ENCODE measurements around the gene ARHGEF12.

Gene ARHGEF12

GRCh38 chr11:120404495-120404894, 68.3 kb downstream of the ARHGEF12 start:
- H3K27me3 ChIP-seq (ENCODE audit: insufficient read depth, low read depth) = no peaks in the 10 kb centered on the region
- H3K27ac ChIP-seq = no peak overlapping the region
- no peak overlapping the region for H2AFZ ChIP-seq (ENCODE audit: low read depth)
- H3K9ac ChIP-seq = no peak overlapping the region
- H4K20me1 ChIP-seq (ENCODE audit: insufficient read depth) = peaks cover 37% of the 10 kb centered on the region
- H3K79me2 ChIP-seq (ENCODE audit: insufficient read depth, low read depth) = peaks cover 80% of the 10 kb centered on the region
- TF ChIP-seq, protein P1, sequence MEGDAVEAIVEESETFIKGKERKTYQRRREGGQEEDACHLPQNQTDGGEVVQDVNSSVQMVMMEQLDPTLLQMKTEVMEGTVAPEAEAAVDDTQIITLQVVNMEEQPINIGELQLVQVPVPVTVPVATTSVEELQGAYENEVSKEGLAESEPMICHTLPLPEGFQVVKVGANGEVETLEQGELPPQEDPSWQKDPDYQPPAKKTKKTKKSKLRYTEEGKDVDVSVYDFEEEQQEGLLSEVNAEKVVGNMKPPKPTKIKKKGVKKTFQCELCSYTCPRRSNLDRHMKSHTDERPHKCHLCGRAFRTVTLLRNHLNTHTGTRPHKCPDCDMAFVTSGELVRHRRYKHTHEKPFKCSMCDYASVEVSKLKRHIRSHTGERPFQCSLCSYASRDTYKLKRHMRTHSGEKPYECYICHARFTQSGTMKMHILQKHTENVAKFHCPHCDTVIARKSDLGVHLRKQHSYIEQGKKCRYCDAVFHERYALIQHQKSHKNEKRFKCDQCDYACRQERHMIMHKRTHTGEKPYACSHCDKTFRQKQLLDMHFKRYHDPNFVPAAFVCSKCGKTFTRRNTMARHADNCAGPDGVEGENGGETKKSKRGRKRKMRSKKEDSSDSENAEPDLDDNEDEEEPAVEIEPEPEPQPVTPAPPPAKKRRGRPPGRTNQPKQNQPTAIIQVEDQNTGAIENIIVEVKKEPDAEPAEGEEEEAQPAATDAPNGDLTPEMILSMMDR (conservative IDR thresholded peaks at IDR 0.05; ENCODE audit: low read depth, low read length) = no peak
- H3K4me1 ChIP-seq (ENCODE audit: low read depth, poor library complexity, severe bottlenecking) = peaks cover 27% of the 10 kb centered on the region
- no peaks in the 10 kb centered on the region for H3K36me3 ChIP-seq (ENCODE audit: insufficient read depth)
- no peak overlapping the region for H3K4me2 ChIP-seq
- H3K4me3 ChIP-seq (IDR thresholded peaks at IDR 0.05; ENCODE audit: insufficient read depth, low read depth, low read length) = no peak overlapping the region

GRCh38 chr11:120409655-120410054, 73.4 kb downstream of the ARHGEF12 start:
- TF ChIP-seq, protein P1 (conservative IDR thresholded peaks at IDR 0.05; ENCODE audit: low read depth, low read length) = no peak
- peaks cover 55% of the 10 kb centered on the region for H3K79me2 ChIP-seq (ENCODE audit: insufficient read depth, low read depth)
- H3K4me1 ChIP-seq (ENCODE audit: low read depth, poor library complexity, severe bottlenecking) = peaks cover 5% of the 10 kb centered on the region
- H3K4me2 ChIP-seq = no peak overlapping the region
- no peak overlapping the region for H3K4me3 ChIP-seq (IDR thresholded peaks at IDR 0.05; ENCODE audit: insufficient read depth, low read depth, low read length)
- no peak overlapping the region for H3K9ac ChIP-seq
- no peak overlapping the region for H2AFZ ChIP-seq (ENCODE audit: low read depth)
- H4K20me1 ChIP-seq (ENCODE audit: insufficient read depth) = peaks cover 11% of the 10 kb centered on the region; the same call in 1 of the 2 replicates
- H3K27me3 ChIP-seq (ENCODE audit: insufficient read depth, low read depth) = no peaks in the 10 kb centered on the region
- no peak overlapping the region for H3K27ac ChIP-seq
- H3K36me3 ChIP-seq (ENCODE audit: insufficient read depth) = no peaks in the 10 kb centered on the region

DNA sequence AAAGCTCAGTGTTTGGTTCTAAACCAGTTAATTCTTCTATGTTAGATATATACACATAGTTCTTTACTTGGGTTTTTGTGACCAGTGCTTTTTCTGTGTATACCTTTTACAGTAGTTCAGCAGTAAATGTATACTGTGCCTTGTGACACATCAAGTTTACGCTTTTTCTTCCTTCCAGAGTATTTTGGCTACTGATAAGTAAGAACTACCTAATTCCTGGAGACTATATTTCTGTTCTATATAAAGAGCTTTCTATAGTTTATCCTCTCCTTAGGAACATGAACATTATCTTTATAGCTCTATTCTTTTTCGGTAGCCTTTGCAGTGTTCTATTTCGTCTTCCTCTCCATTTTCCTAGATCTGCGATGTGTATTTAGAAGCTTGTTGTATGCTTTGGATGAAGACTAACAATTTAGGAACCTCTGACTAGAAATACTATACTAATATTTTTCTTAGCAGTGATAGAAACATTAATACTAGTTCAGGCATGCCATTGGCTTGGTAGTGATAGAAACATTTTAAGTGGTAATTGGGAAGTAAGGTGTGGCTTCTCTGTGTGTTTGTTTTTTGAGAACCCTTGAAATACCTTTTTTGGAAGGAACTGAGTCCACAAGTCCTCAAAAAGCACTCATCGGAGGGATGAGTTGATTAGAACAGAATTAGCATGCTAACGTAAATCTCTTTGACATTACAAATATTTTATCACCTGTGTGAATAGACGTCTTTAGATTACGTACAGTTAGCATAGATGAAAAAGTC, 74.6 kb downstream of the ARHGEF12 start:
- Histone ChIP-seq H2AFZ (ENCODE audit: low read depth) (no peak overlapping the region), H3K79me2 (ENCODE audit: insufficient read depth, low read depth) (peaks cover 52% of the 10 kb centered on the region), H3K4me2 (no peak overlapping the region), H3K27me3 (ENCODE audit: insufficient read depth, low read depth) (no peaks in the 10 kb centered on the region), H3K4me1 (ENCODE audit: low read depth, poor library complexity, severe bottlenecking) (peaks cover 5% of the 10 kb centered on the region), H4K20me1 (ENCODE audit: insufficient read depth) (peaks cover 4% of the 10 kb centered on the region; the same call in 1 of the 2 replicates), H3K36me3 (ENCODE audit: insufficient read depth) (no peaks in the 10 kb centered on the region), H3K27ac (no peak overlapping the region), H3K4me3 (IDR thresholded peaks at IDR 0.05; ENCODE audit: insufficient read depth, low read depth, low read length) (no peak overlapping the region), H3K9ac (no peak overlapping the region)
- TF ChIP-seq, protein P1 (conservative IDR thresholded peaks at IDR 0.05; ENCODE audit: low read depth, low read length) = no peak

DNA sequence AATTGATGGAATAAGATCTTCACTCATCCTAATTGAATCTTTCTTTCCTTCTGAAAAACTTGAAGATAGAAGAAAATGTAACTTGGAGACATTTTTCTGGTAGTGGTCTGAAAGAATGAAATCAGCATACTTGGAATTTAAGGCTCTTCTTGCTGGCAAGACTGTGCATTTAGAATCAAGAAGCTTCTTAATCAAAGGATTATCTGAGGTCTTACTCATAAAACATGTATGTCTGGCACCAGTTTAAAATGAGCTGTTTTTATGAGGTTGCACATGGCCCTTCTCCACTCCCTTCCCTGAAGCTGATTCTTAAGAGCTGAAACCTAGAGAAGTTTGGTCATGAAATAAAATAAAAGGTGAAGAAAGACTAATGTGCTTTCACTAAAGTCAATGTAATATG, 77.3 kb downstream of the ARHGEF12 start:
- Histone ChIP-seq H4K20me1 (ENCODE audit: insufficient read depth) (no peaks in the 10 kb centered on the region; the same call in 1 of the 2 replicates), H3K4me3 (IDR thresholded peaks at IDR 0.05; ENCODE audit: insufficient read depth, low read depth, low read length) (no peak overlapping the region), H3K27me3 (ENCODE audit: insufficient read depth, low read depth) (no peaks in the 10 kb centered on the region), H3K9ac (no peak overlapping the region), H3K4me1 (ENCODE audit: low read depth, poor library complexity, severe bottlenecking) (peaks cover 5% of the 10 kb centered on the region), H3K27ac (no peak overlapping the region), H3K79me2 (ENCODE audit: insufficient read depth, low read depth) (peaks cover 42% of the 10 kb centered on the region; the same call in 1 of the 2 replicates), H3K4me2 (no peak overlapping the region), H3K36me3 (ENCODE audit: insufficient read depth) (no peaks in the 10 kb centered on the region), H2AFZ (ENCODE audit: low read depth) (no peak overlapping the region)
- TF ChIP-seq, protein P1 (conservative IDR thresholded peaks at IDR 0.05; ENCODE audit: low read depth, low read length) = no peak

All from KMS-11 (cell line).